ENCODE measurements around the gene CPNE5. TPM values are rescaled to one million over a fixed set of nuclear protein-coding genes. Genes with fewer than 3 reads are reported as not detected.

The CPNE5 gene
- total RNA-seq, 1 donor from 2014 or later: not detected

- Histone ChIP-seq H3K4me3 (no peak overlapping the region), H3F3A (ENCODE audit: low read depth) (peaks cover 19% of the 10 kb centered on the region), H2AFZ (replicated peaks) (no peak overlapping the region), H3K27me3 (no peaks in the 10 kb centered on the region), H3K4me2 (no peak overlapping the region), H3K27ac (no peak overlapping the region), H3K4me1 (peaks cover 13% of the 10 kb centered on the region), H3K79me2 (ENCODE audit: low read depth) (peaks cover 78% of the 10 kb centered on the region), H3K9ac (no peak overlapping the region), H3K9me3 (ENCODE audit: low read depth) (no peaks in the 10 kb centered on the region), H3K36me3 (peaks cover 10% of the 10 kb centered on the region), H4K20me1 (ENCODE audit: low read depth) (peaks cover 20% of the 10 kb centered on the region)
- no peak overlapping the region for H3K4me3 Mint-ChIP-seq
- no peaks in the 10 kb centered on the region for H3K27me3 Mint-ChIP-seq (ENCODE audit: insufficient read depth, low read depth)
- TF ChIP-seq EZH2 (IDR thresholded peaks at IDR 0.05) (no peak), CTCF (IDR thresholded peaks at IDR 0.05) (no peak), EZH2phosphoT487 (IDR thresholded peaks at IDR 0.05) (no peak)
- no peak overlapping the region for H3K27ac Mint-ChIP-seq
- DNase-seq (ENCODE audit: low spot score): no peak
- peaks cover 35% of the 10 kb centered on the region for H3K4me1 Mint-ChIP-seq
- H3K9me3 Mint-ChIP-seq: no peaks in the 10 kb centered on the region
- peaks cover 17% of the 10 kb centered on the region for H3K36me3 Mint-ChIP-seq
These were observed 32.4 kb upstream of the CPNE5 start for GRCh38 chr6:36871686-36872085.

GRCh38 chr6:36867471-36868224 is 28.4 kb upstream of the CPNE5 start:
- H3K4me3 ChIP-seq: no peak overlapping the region

GRCh38 chr6:36865835-36866234 is 26.6 kb upstream of the CPNE5 start:
- TF ChIP-seq EZH2 (IDR thresholded peaks at IDR 0.05) (no peak), EZH2phosphoT487 (IDR thresholded peaks at IDR 0.05) (no peak), CTCF (IDR thresholded peaks at IDR 0.05) (no peak)
- peaks cover 15% of the 10 kb centered on the region for H3K4me1 Mint-ChIP-seq

More at GRCh38 chr6:36867471-36868224, 28.4 kb upstream of the CPNE5 start:
- Histone ChIP-seq H3K9ac (no peak overlapping the region), H4K20me1 (ENCODE audit: low read depth) (peaks cover 60% of the 10 kb centered on the region), H3K36me3 (peaks cover 10% of the 10 kb centered on the region), H3K79me2 (ENCODE audit: low read depth) (peaks cover 100% of the 10 kb centered on the region), H3K27ac (no peak overlapping the region), H3F3A (ENCODE audit: low read depth) (peaks cover 19% of the 10 kb centered on the region), H3K4me2 (peak overlapping the region; percentile 10), H3K27me3 (no peaks in the 10 kb centered on the region), H3K9me3 (ENCODE audit: low read depth) (no peaks in the 10 kb centered on the region), H3K4me1 (peaks cover 20% of the 10 kb centered on the region), H2AFZ (replicated peaks) (no peak overlapping the region)
- Mint-ChIP-seq H3K27me3 (ENCODE audit: insufficient read depth, low read depth) (peaks cover 2% of the 10 kb centered on the region), H3K27ac (no peak overlapping the region), H3K4me3 (no peak overlapping the region), H3K4me1 (peaks cover 18% of the 10 kb centered on the region), H3K9me3 (no peaks in the 10 kb centered on the region), H3K36me3 (peaks cover 29% of the 10 kb centered on the region)
- TF ChIP-seq CTCF (IDR thresholded peaks at IDR 0.05) (no peak), EZH2 (IDR thresholded peaks at IDR 0.05) (no peak), EZH2phosphoT487 (IDR thresholded peaks at IDR 0.05) (no peak)
- DNase-seq (ENCODE audit: low spot score): no peak

More at GRCh38 chr6:36865835-36866234, 26.6 kb upstream of the CPNE5 start:
- Histone ChIP-seq H2AFZ (replicated peaks) (no peak overlapping the region), H3K79me2 (ENCODE audit: low read depth) (peaks cover 100% of the 10 kb centered on the region), H3K9ac (no peak overlapping the region), H4K20me1 (ENCODE audit: low read depth) (peaks cover 65% of the 10 kb centered on the region), H3K9me3 (ENCODE audit: low read depth) (no peaks in the 10 kb centered on the region), H3K27ac (no peak overlapping the region), H3K4me1 (peaks cover 20% of the 10 kb centered on the region), H3F3A (ENCODE audit: low read depth) (peaks cover 15% of the 10 kb centered on the region), H3K4me2 (no peak overlapping the region), H3K27me3 (no peaks in the 10 kb centered on the region), H3K4me3 (no peak overlapping the region), H3K36me3 (peaks cover 11% of the 10 kb centered on the region)
- Mint-ChIP-seq H3K4me3 (no peak overlapping the region), H3K9me3 (no peaks in the 10 kb centered on the region), H3K27me3 (ENCODE audit: insufficient read depth, low read depth) (peaks cover 2% of the 10 kb centered on the region), H3K36me3 (peaks cover 32% of the 10 kb centered on the region), H3K27ac (no peak overlapping the region)
- no peak for DNase-seq (ENCODE audit: low spot score)
